Body of pancreas (tissue), 4 donors: Measurements from ENCODE around the gene FUT7.

Experiments used
- CTCF ChIP-seq, 7 experiments: fragments of 450-650 bp in 4 of 7; fragments of 200-600 bp in 3 of 7; sonication (generic) in 3 of 7; IDR thresholded peaks; one replicate each; pipeline ENCODE4 v1.5.1; 2016 to 2019; ENCODE audit warnings: antibody characterized with exemption in 7 of 7
- POLR2A ChIP-seq, 3 donors: fragments of 450-650 bp; IDR thresholded peaks; one replicate each; pipeline ENCODE4 v1.6.1; 2016; ENCODE audit warnings: antibody characterized with exemption in 3 of 3, mild to moderate bottlenecking in 2 of 3

DNA sequence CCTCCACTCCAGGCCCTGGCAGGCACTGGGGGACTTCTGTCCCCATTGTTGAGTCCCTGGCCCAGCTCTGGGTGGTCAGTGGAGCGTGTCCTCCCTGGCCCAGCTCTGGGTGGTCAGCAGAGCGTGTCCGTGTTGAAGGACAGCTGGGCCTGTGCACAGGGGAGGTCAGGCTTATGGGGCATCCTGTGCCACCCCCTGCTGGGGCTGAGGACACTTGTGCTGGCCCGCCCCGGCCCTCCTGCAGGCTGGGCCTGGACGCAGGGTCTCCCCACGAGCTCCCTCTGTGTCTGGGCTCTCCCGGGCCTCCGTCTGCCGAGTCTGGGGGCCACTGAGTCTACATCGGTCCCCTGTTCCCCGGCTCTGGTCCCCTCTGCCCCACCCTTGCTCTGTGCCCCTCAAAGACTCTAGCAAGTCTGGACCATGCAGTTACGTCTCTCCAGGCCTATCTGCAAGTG, 24.0 kb downstream of the FUT7 start:
- TF ChIP-seq CTCF (IDR thresholded peaks at IDR 0.05) (no peak), POLR2A (IDR thresholded peaks at IDR 0.05) (no peak)
